RPMI7951 (cell line): ENCODE data around the gene PEX5. TPM values are rescaled to one million over a fixed set of nuclear protein-coding genes. Genes with fewer than 3 reads are reported as not detected.
A peak's percentile ranks its signal among the peaks of the same experiment; 100 is the strongest.
"Not testable (repeated sequence)": the region's sequence is repeated elsewhere in the genome, so short reads cannot be mapped to it uniquely, and the experiment has no call there.

ENCODE experiments used
- DNase-seq: peaks from one replicate; pipeline ENCODE4 v3.0.0-alpha.2; 2012; ENCODE audit warnings: low read depth
- total RNA-seq: library from RNA; depleted of rRNA; stranded (reverse); fragments of >200 nt; shearing (Covaris generic); gene quantifications from 2 replicates; pipeline ENCODE4 v1.2.3, GENCODE V29; 2014

The PEX5 gene
- total RNA-seq, 1 experiment from 2014 or later, result 16.1 TPM

- DNase-seq, result no peak
Measured at GRCh38 chr12:7160183-7160582, 29.3 kb upstream of the PEX5 start.

- no peak for DNase-seq
Measured at GRCh38 chr12:7161327-7161726, 28.2 kb upstream of the PEX5 start.

- peak; percentile 26 for DNase-seq
Measured at GRCh38 chr12:7161811-7162210, 27.7 kb upstream of the PEX5 start.

- no peak for DNase-seq
Measured at GRCh38 chr12:7162691-7163114, 26.8 kb upstream of the PEX5 start.

GRCh38 chr12:7169951-7170350, 19.5 kb upstream of the PEX5 start:
- no peak for DNase-seq

GRCh38 chr12:7171854-7172253, 17.6 kb upstream of the PEX5 start:
- DNase-seq, result no peak

GRCh38 chr12:7175493-7175892, 14.0 kb upstream of the PEX5 start:
- no peak for DNase-seq

- DNase-seq, result no peak
Measured at GRCh38 chr12:7176595-7176994, 12.9 kb upstream of the PEX5 start.

GRCh38 chr12:7178481-7178880, 11.0 kb upstream of the PEX5 start:
- DNase-seq, result no peak

- DNase-seq, result peak; percentile 70
Measured at GRCh38 chr12:7180685-7181084, 8.8 kb upstream of the PEX5 start.

- DNase-seq, result not testable (repeated sequence)
Measured at GRCh38 chr12:7186058-7186457, 3.4 kb upstream of the PEX5 start.

GRCh38 chr12:7188562-7189397, 706 bp upstream of the PEX5 start:
- peak; percentile 71 for DNase-seq

GRCh38 chr12:7190268-7191055, 976 bp downstream of the PEX5 start:
- DNase-seq, result peak; percentile 7

- no peak for DNase-seq
Measured at GRCh38 chr12:7193674-7194073, 4.2 kb downstream of the PEX5 start.

GRCh38 chr12:7197841-7198240, 8.4 kb downstream of the PEX5 start:
- DNase-seq, result no peak

- DNase-seq, result no peak
Measured at GRCh38 chr12:7203109-7203508, 13.6 kb downstream of the PEX5 start.

- DNase-seq, result no peak
Measured at GRCh38 chr12:7205091-7205490, 15.6 kb downstream of the PEX5 start.

- DNase-seq, result no peak
Measured at GRCh38 chr12:7206691-7207090, 17.2 kb downstream of the PEX5 start.

- DNase-seq, result no peak
Measured at GRCh38 chr12:7207866-7208625, 18.6 kb downstream of the PEX5 start.

- no peak for DNase-seq
Measured at GRCh38 chr12:7209958-7210357, 20.5 kb downstream of the PEX5 start.

GRCh38 chr12:7210642-7211151, 21.2 kb downstream of the PEX5 start:
- DNase-seq, result no peak

- DNase-seq, result no peak
Measured at GRCh38 chr12:7212678-7213077, 23.2 kb downstream of the PEX5 start.
